Kidney (tissue), 14 donors: Measurements from ENCODE around the gene ST8SIA5. TPM values are rescaled to one million over a fixed set of nuclear protein-coding genes. Genes with fewer than 3 reads are reported as not detected.

Experiments
- DNase-seq, 5 donors: peaks; one replicate each; pipeline ENCODE4 v3.0.0-alpha.2; 2013 to 2020
- FAIRE-seq: peaks from 2 replicates; lab custom pipeline; 2012; peaks lifted over from hg19 to GRCh38; lab: Jason Lieb, UNC
- H3K27ac ChIP-seq, 2 donors: one replicate each; pipeline ENCODE4 v1.7.0; 2013; ENCODE audit warnings: low read depth in 2 of 2, low read length in 2 of 2, inconsistent platforms in 1 of 2
- H3K27me3 ChIP-seq: one replicate; pipeline ENCODE4 v1.7.1; 2013; ENCODE audit warnings: low read length, inconsistent platforms; ENCODE audit not compliant: control insufficient read depth, insufficient read depth
- H3K36me3 ChIP-seq, 3 donors: one replicate each; pipeline versions ENCODE4 v1.7.0 to v1.7.1; 2013; ENCODE audit warnings: low read length in 3 of 3, control low read depth in 1 of 3, inconsistent platforms in 1 of 3; ENCODE audit not compliant: insufficient read depth in 3 of 3, control insufficient read depth in 2 of 3
- H3K4me1 ChIP-seq, 3 donors: one replicate each; pipeline versions ENCODE4 v1.7.0 to v1.7.1; 2013; ENCODE audit warnings: low read length in 3 of 3, inconsistent platforms in 1 of 3, low read depth in 1 of 3; ENCODE audit not compliant: control insufficient read depth in 2 of 3, insufficient read depth in 2 of 3
- H3K4me3 ChIP-seq, 3 donors: one replicate each; pipeline versions ENCODE4 v1.7.0 to v1.8.1; 2013; ENCODE audit warnings: low read length in 3 of 3, control low read depth in 1 of 3, inconsistent platforms in 1 of 3
- H3K9ac ChIP-seq, 3 donors: one replicate each; pipeline versions ENCODE4 v1.7.0 to v1.7.1; 2013; ENCODE audit warnings: low read length in 3 of 3, control low read depth in 1 of 3, inconsistent platforms in 1 of 3
- H3K9me3 ChIP-seq, 3 donors: one replicate each; pipeline versions ENCODE4 v1.7.0 to v1.7.1; 2013; ENCODE audit warnings: low read length in 3 of 3, control low read depth in 1 of 3, inconsistent platforms in 1 of 3; ENCODE audit not compliant: control insufficient read depth in 2 of 3, insufficient read depth in 1 of 3
- intact Hi-C: fragments of 100-400 bp; cut with DNase I; formaldehyde crosslinking; loops from one replicate; pipeline ENCODE4 v1.11.1; 2022
- polyA plus RNA-seq: library from polyadenylated mRNA; stranded (reverse); fragments of 350-450 nt; fragmentation: Illumina TruSeq; extraction: RNeasy Lipid Tissue Mini Kit (QIAGEN cat#74804); gene quantifications from one replicate; pipeline ENCODE4 v1.2.3, GENCODE V29; 2014; ENCODE audit warnings: low read depth, low replicate concordance; ENCODE audit not compliant: insufficient read depth
- total RNA-seq: library from RNA; stranded (reverse); fragmentation: NEBNext Ultra II Directional; extraction: Animal tissue kit (Norgen Biotek cat#: 25700); gene quantifications from one replicate; pipeline ENCODE4 v1.2.1, GENCODE V29; 2021
- TF ChIP-seq, protein P1 (sequence below): IDR thresholded peaks from 3 replicates; pipeline ENCODE4 v1.5.1; 2012; ENCODE audit warnings: mild to moderate bottlenecking, moderate library complexity, borderline replicate concordance; ENCODE audit not compliant: insufficient read depth; ENCODE audit errors: extremely low read depth
- donor health status: control.
- donor health status: control.
- donor health status: control.
- donor health status: control.
- donor health status: control.
- donor health status: DM: yes; HTN: yes; CAD: no.
- donor health status: Normal renal cell carcinoma (clear cell type).

Gene ST8SIA5
- total and polyA plus RNA-seq, 2 donors from 2014 or later: 1.4 to 2.7 TPM

DNA sequence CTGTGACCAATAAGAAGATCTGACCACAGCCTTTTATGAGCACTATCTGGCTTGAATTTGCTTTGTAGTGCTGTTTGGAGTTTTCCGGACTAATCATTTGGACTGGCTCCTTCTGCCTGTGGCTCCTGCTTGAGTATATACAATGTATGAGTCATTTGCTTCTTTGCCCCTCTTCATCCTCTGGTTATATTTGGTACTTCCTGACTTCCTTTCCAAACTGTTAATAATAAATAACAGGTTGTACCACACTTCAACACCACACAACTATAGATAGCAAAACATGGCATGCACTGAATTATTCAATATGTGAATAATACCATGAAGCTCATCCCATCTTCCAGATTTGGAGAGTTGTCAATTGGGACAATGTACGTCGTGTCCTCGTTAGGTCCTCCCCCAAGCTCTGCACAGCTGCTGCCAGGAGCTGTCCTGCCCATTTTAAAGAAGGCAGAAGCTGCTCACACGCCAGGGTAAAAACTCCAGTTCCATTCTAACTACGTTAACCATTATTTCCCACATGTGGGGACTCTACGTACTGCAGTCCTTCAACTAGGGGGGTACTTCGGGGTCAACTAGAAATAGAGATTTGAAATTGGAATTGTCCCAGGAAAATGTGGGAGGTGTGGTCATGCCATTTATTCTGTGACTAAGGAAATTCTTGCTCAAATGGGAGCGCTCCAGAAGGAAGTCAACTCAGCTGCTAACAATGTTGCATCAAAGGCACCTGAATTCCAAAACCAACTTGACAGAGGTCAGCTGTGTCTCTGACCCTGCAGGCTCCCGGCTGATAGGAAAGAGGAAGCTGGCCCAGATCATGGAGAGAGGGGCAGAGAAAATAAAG, 38.1 kb downstream of the ST8SIA5 start:
- Histone ChIP-seq H3K4me1 (peaks cover 0 to 7% (median 0%) of the 10 kb centered on the region in 3 donors), H3K4me3 (no peak overlapping the region), H3K36me3 (no peaks in the 10 kb centered on the region), H3K27ac (no peak overlapping the region), H3K9ac (no peak overlapping the region), H3K27me3 (no peaks in the 10 kb centered on the region), H3K9me3 (no peaks in the 10 kb centered on the region)
- no peak for FAIRE-seq
- DNase-seq: peak in 1 of 5 donors; percentile 10
- TF ChIP-seq, protein P1, sequence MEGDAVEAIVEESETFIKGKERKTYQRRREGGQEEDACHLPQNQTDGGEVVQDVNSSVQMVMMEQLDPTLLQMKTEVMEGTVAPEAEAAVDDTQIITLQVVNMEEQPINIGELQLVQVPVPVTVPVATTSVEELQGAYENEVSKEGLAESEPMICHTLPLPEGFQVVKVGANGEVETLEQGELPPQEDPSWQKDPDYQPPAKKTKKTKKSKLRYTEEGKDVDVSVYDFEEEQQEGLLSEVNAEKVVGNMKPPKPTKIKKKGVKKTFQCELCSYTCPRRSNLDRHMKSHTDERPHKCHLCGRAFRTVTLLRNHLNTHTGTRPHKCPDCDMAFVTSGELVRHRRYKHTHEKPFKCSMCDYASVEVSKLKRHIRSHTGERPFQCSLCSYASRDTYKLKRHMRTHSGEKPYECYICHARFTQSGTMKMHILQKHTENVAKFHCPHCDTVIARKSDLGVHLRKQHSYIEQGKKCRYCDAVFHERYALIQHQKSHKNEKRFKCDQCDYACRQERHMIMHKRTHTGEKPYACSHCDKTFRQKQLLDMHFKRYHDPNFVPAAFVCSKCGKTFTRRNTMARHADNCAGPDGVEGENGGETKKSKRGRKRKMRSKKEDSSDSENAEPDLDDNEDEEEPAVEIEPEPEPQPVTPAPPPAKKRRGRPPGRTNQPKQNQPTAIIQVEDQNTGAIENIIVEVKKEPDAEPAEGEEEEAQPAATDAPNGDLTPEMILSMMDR: no peak
- intact Hi-C loops: no loop called here

- no peak for DNase-seq
- H3K36me3 ChIP-seq: no peaks in the 10 kb centered on the region
- no peak for FAIRE-seq
- intact Hi-C loops: no loop called here
- no peak overlapping the region for H3K27ac ChIP-seq
- H3K4me3 ChIP-seq: no peak overlapping the region
- H3K4me1 ChIP-seq: peaks cover 1 to 7% (median 3%) of the 10 kb centered on the region in 3 donors
- no peaks in the 10 kb centered on the region for H3K9me3 ChIP-seq
- no peaks in the 10 kb centered on the region for H3K27me3 ChIP-seq
- H3K9ac ChIP-seq: no peak overlapping the region
- TF ChIP-seq, protein P1: no peak
Measured at GRCh38 chr18:46716827-46717226, 40.0 kb downstream of the ST8SIA5 start.

- DNase-seq (no peak), FAIRE-seq (no peak)
- H3K4me3 ChIP-seq: no peak overlapping the region
- H3K27me3 ChIP-seq: no peaks in the 10 kb centered on the region
- H3K9ac ChIP-seq: no peak overlapping the region
- no peaks in the 10 kb centered on the region for H3K9me3 ChIP-seq
- intact Hi-C loops: no loop called here
- no peak overlapping the region for H3K27ac ChIP-seq
- TF ChIP-seq, protein P1: no peak
- H3K4me1 ChIP-seq: peaks cover 3 to 7% (median 3%) of the 10 kb centered on the region in 3 donors
- H3K36me3 ChIP-seq: no peaks in the 10 kb centered on the region
Measured at GRCh38 chr18:46716336-46716735, 40.5 kb downstream of the ST8SIA5 start.
